ENCODE data around the gene MBP. TPM values are rescaled to one million over a fixed set of nuclear protein-coding genes. Genes with fewer than 3 reads are reported as not detected.

MBP gene
- total and polyA plus RNA-seq, 2 of the 13 experiments (the other 11 are each of a cell fraction or from before 2014, with no cell fraction given) = 5.0 to 8.5 TPM

- H3K27ac ChIP-seq (ENCODE audit: extremely low read length, insufficient read depth, low read length) = no peak overlapping the region
- in situ Hi-C loops (cut with HindIII; ENCODE audit: extremely low pct_ligation_motif_present, low pct_unique_long_range_greater_than_20kb) = no loop called here
- no TSS peak for BruUV-seq (replicated peaks)
- peaks cover 11% of the 10 kb centered on the region for H3K4me1 ChIP-seq (ENCODE audit: insufficient read depth, low read length)
- no peak overlapping the region for H2AFZ ChIP-seq (ENCODE audit: low read length)
- no peak overlapping the region for H3K4me3 ChIP-seq (replicated peaks in 1 of 3; ENCODE audit: insufficient read depth in 1 of 3, low read depth in 2 of 3, low read length in 3 of 3)
- H3K9ac ChIP-seq (ENCODE audit: insufficient read depth, low read depth, low read length) = no peak overlapping the region
- ATAC-seq (no peak), FAIRE-seq (no peak), DNase-seq (ENCODE audit: low spot score) (no peak)
- H3K9me3 ChIP-seq (ENCODE audit: low read length) = no peaks in the 10 kb centered on the region
- intact Hi-C loops (cut with micrococcal nuclease; ENCODE audit: unreplicated experiment) = no loop called here
- H3K4me2 ChIP-seq (ENCODE audit: low read depth, low read length) = no peak overlapping the region
- H3K36me3 ChIP-seq (replicated peaks in 1 of 2; ENCODE audit: control insufficient read depth in 1 of 2, insufficient read depth in 2 of 2, low read length in 2 of 2) = no peaks in the 10 kb centered on the region
- 89% methylated on average over 9 of the region's 9 CpGs for WGBS (ENCODE audit: low lambda C conversion rate)
- no peaks in the 10 kb centered on the region for H3K79me2 ChIP-seq (ENCODE audit: insufficient read depth, low read length)
- ChIA-PET POLR2A (no interaction called here), CTCF (ENCODE audit: low intra/inter-chr PET ratio, low total read pairs) (no interaction called here)
- H4K20me1 ChIP-seq (ENCODE audit: insufficient read depth, low read length) = no peaks in the 10 kb centered on the region
- no peaks in the 10 kb centered on the region for H3K27me3 ChIP-seq (ENCODE audit: control insufficient read depth in 1 of 2, insufficient read depth in 2 of 2, low read length in 2 of 2)
- TF ChIP-seq ZNF550 (CRISPR knock-in tag; IDR thresholded peaks at IDR 0.05; ENCODE audit: borderline replicate concordance) (no peak), EEA1 (CRISPR knock-in tag; IDR thresholded peaks at IDR 0.05; ENCODE audit: borderline replicate concordance) (no peak), PTBP1 (IDR thresholded peaks at IDR 0.05; ENCODE audit: low read depth, low read length, poor library complexity, severe bottlenecking) (no peak), ATRX (CRISPR knock-in tag; IDR thresholded peaks at IDR 0.05; ENCODE audit: borderline replicate concordance) (no peak), RBM39 (IDR thresholded peaks at IDR 0.05; ENCODE audit: low read depth, low read length, poor library complexity, severe bottlenecking) (no peak), DMTF1 (CRISPR knock-in tag; IDR thresholded peaks at IDR 0.05) (no peak)
- TF ChIP-seq, protein P1, sequence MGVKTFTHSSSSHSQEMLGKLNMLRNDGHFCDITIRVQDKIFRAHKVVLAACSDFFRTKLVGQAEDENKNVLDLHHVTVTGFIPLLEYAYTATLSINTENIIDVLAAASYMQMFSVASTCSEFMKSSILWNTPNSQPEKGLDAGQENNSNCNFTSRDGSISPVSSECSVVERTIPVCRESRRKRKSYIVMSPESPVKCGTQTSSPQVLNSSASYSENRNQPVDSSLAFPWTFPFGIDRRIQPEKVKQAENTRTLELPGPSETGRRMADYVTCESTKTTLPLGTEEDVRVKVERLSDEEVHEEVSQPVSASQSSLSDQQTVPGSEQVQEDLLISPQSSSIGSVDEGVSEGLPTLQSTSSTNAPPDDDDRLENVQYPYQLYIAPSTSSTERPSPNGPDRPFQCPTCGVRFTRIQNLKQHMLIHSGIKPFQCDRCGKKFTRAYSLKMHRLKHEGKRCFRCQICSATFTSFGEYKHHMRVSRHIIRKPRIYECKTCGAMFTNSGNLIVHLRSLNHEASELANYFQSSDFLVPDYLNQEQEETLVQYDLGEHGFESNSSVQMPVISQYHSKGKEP (CRISPR knock-in tag; IDR thresholded peaks at IDR 0.05) = no peak
- TF ChIP-seq, protein P2, sequence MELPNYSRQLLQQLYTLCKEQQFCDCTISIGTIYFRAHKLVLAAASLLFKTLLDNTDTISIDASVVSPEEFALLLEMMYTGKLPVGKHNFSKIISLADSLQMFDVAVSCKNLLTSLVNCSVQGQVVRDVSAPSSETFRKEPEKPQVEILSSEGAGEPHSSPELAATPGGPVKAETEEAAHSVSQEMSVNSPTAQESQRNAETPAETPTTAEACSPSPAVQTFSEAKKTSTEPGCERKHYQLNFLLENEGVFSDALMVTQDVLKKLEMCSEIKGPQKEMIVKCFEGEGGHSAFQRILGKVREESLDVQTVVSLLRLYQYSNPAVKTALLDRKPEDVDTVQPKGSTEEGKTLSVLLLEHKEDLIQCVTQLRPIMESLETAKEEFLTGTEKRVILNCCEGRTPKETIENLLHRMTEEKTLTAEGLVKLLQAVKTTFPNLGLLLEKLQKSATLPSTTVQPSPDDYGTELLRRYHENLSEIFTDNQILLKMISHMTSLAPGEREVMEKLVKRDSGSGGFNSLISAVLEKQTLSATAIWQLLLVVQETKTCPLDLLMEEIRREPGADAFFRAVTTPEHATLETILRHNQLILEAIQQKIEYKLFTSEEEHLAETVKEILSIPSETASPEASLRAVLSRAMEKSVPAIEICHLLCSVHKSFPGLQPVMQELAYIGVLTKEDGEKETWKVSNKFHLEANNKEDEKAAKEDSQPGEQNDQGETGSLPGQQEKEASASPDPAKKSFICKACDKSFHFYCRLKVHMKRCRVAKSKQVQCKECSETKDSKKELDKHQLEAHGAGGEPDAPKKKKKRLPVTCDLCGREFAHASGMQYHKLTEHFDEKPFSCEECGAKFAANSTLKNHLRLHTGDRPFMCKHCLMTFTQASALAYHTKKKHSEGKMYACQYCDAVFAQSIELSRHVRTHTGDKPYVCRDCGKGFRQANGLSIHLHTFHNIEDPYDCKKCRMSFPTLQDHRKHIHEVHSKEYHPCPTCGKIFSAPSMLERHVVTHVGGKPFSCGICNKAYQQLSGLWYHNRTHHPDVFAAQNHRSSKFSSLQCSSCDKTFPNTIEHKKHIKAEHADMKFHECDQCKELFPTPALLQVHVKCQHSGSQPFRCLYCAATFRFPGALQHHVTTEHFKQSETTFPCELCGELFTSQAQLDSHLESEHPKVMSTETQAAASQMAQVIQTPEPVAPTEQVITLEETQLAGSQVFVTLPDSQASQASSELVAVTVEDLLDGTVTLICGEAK (IDR thresholded peaks at IDR 0.05) = no peak
- TF ChIP-seq, protein P2 (CRISPR knock-in tag; IDR thresholded peaks at IDR 0.05) = no peak
These were observed 59.1 kb downstream of the MBP start for GRCh38 chr18:77073336-77074093.

Data from HepG2 (cell line).